ENCODE data around the gene GPR137C.
"Not testable (repeated sequence)": the region's sequence is repeated elsewhere in the genome, so short reads cannot be mapped to it uniquely, and the experiment has no call there.

The GPR137C gene

GRCh38 chr14:52552063-52552988, at the start of gene GPR137C, which contains the start of gene TXNDC16:
GPR137C (plus strand) TSS chr14:52552836; CDS start chr14:52553148, 312 bp downstream.
TXNDC16 (minus strand) TSS chr14:52552505; CDS start chr14:52543557, 8,948 bp downstream.
- DNase-seq = peak; percentile 99

GRCh38 chr14:52513249-52513648, 39.4 kb upstream of the GPR137C start:
- DNase-seq = no peak

- DNase-seq = no peak
These were observed 38.4 kb upstream of the GPR137C start for GRCh38 chr14:52514046-52514811.

GRCh38 chr14:52522033-52522432, 30.6 kb upstream of the GPR137C start:
- DNase-seq = no peak

- no peak for DNase-seq
These were observed 29.9 kb upstream of the GPR137C start for GRCh38 chr14:52522581-52523345.

- no peak for DNase-seq
These were observed 25.6 kb upstream of the GPR137C start for GRCh38 chr14:52527052-52527451.

- DNase-seq = no peak
These were observed 21.2 kb upstream of the GPR137C start for GRCh38 chr14:52531481-52531880.

GRCh38 chr14:52536269-52536668, 16.4 kb upstream of the GPR137C start:
- no peak for DNase-seq

- DNase-seq = no peak
These were observed 14.0 kb upstream of the GPR137C start for GRCh38 chr14:52538623-52539022.

- DNase-seq = no peak
These were observed 6.9 kb upstream of the GPR137C start for GRCh38 chr14:52545584-52546317.

- no peak for DNase-seq
These were observed 6.3 kb upstream of the GPR137C start for GRCh38 chr14:52546318-52546670.

GRCh38 chr14:52547027-52547426, 5.6 kb upstream of the GPR137C start:
- no peak for DNase-seq

GRCh38 chr14:52547526-52547925, 5.1 kb upstream of the GPR137C start:
- DNase-seq = no peak

- DNase-seq = no peak
These were observed 2.0 kb upstream of the GPR137C start for GRCh38 chr14:52550661-52551060.

GRCh38 chr14:52551205-52551604, 1.4 kb upstream of the GPR137C start:
- DNase-seq = no peak

- peak; percentile 28 for DNase-seq
These were observed 957 bp upstream of the GPR137C start for GRCh38 chr14:52551696-52552062.

GRCh38 chr14:52553002-52553670, 500 bp downstream of the GPR137C start:
- DNase-seq = peak; percentile 39

GRCh38 chr14:52553671-52554575, 1.3 kb downstream of the GPR137C start:
- DNase-seq = peak; percentile 68

- DNase-seq = no peak
These were observed 6.1 kb downstream of the GPR137C start for GRCh38 chr14:52558688-52559087.

- DNase-seq = peak; percentile 6
These were observed 10.5 kb downstream of the GPR137C start for GRCh38 chr14:52563120-52563519.

- not testable (repeated sequence) for DNase-seq
These were observed 15.8 kb downstream of the GPR137C start for GRCh38 chr14:52568454-52568853.
